AG10803 (cell line): ENCODE data around the gene KPNA3.
"Not testable (repeated sequence)": the region's sequence is repeated elsewhere in the genome, so short reads cannot be mapped to it uniquely, and the experiment has no call there.

Experiments
- DNase-seq: peaks from one replicate; pipeline ENCODE4 v3.0.0; 2010; ENCODE audit warnings: low read depth
- H3K4me3 ChIP-seq: 2 replicates; pipeline ENCODE4 v1.5.1; 2011; ENCODE audit warnings: mild to moderate bottlenecking, low read length, control low read depth
- TF ChIP-seq, protein P1 (sequence below): conservative IDR thresholded peaks from 2 replicates; pipeline ENCODE4 v1.5.1; 2011; ENCODE audit warnings: mild to moderate bottlenecking, low read length, control low read depth, inconsistent platforms

The KPNA3 gene

GRCh38 chr13:49806126-49806536 is 13.6 kb upstream of the KPNA3 start:
- TF ChIP-seq, protein P1, sequence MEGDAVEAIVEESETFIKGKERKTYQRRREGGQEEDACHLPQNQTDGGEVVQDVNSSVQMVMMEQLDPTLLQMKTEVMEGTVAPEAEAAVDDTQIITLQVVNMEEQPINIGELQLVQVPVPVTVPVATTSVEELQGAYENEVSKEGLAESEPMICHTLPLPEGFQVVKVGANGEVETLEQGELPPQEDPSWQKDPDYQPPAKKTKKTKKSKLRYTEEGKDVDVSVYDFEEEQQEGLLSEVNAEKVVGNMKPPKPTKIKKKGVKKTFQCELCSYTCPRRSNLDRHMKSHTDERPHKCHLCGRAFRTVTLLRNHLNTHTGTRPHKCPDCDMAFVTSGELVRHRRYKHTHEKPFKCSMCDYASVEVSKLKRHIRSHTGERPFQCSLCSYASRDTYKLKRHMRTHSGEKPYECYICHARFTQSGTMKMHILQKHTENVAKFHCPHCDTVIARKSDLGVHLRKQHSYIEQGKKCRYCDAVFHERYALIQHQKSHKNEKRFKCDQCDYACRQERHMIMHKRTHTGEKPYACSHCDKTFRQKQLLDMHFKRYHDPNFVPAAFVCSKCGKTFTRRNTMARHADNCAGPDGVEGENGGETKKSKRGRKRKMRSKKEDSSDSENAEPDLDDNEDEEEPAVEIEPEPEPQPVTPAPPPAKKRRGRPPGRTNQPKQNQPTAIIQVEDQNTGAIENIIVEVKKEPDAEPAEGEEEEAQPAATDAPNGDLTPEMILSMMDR, result no peak
- no peak for DNase-seq
- H3K4me3 ChIP-seq, result no peak overlapping the region

DNA sequence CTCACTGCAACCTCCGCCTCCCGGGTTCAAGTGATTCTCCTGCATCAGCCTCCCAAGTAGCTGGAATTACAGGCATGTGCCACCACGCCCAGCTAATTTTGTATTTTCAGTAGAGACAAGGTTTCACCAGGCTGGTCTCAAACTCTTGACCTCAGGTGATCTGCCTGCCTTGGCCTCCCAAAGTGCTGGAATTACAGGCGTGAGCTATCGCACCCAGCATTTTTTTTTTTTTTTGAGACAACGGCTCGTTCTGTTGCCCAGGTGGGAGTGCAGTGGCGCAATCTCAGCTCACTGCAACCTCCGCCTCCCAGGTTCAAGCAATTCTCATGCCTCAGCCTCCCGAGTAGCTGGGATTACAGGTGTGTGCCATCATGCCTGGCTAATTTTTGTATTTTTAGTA is 10.6 kb upstream of the KPNA3 start:
- not testable (repeated sequence) for DNase-seq, H3K4me3 ChIP-seq

- TF ChIP-seq, protein P1, result no peak
- H3K4me3 ChIP-seq, result no peak overlapping the region
- DNase-seq, result no peak
These were observed 9.9 kb upstream of the KPNA3 start for GRCh38 chr13:49802426-49802825.

GRCh38 chr13:49791711-49792549 is 552 bp downstream of the KPNA3 start:
- peak; percentile 38 for DNase-seq
- peak overlapping the region; percentile 87 for H3K4me3 ChIP-seq
- TF ChIP-seq, protein P1, result no peak

DNA sequence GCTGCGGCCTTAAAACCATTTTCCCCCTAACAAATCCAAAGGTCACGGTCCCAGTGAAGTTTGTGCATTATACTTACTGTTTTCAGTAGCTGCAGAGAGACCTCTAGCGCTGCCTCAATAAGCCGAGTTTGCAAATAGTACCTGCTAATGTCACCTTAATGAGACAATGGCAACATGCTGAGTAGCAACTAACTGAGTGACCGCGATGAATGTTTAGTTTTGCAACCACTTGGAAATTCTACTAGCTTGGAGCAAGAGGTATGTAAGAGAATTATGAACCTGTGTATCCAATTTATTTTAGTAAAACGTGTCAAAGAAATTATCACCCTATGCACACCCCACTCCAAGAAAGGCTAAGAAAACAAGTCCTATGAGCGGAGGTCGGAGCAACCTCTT is 1.2 kb downstream of the KPNA3 start:
- DNase-seq, result peak; percentile 14
- TF ChIP-seq, protein P1, result no peak
- H3K4me3 ChIP-seq, result peak overlapping the region; percentile 87

DNA sequence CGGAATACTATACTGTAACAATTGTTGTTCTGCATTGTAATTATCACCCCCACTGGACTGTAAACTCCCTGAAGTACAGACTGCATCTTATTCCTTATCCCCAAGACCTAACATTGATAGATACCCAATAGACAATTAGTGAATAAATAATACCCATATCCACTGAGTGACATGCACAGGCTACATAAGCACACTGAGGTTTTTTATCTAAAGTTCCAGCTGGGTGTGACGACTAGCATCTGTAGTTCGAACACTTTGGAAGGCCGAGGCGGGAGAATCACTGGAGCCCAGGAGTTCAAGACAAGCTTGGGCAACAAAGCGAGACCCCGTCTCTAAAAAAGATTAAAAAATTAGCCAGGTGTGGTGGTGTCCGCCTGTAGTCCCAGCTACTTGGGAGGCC is 2.5 kb downstream of the KPNA3 start:
- DNase-seq, result no peak
- TF ChIP-seq, protein P1, result no peak
- no peak overlapping the region for H3K4me3 ChIP-seq

- TF ChIP-seq, protein P1, result no peak
- no peak overlapping the region for H3K4me3 ChIP-seq
- no peak for DNase-seq
These were observed 6.0 kb downstream of the KPNA3 start for GRCh38 chr13:49786401-49787008.
